ENCODE results near the gene ADAMTSL2.

The ADAMTSL2 gene

DNA sequence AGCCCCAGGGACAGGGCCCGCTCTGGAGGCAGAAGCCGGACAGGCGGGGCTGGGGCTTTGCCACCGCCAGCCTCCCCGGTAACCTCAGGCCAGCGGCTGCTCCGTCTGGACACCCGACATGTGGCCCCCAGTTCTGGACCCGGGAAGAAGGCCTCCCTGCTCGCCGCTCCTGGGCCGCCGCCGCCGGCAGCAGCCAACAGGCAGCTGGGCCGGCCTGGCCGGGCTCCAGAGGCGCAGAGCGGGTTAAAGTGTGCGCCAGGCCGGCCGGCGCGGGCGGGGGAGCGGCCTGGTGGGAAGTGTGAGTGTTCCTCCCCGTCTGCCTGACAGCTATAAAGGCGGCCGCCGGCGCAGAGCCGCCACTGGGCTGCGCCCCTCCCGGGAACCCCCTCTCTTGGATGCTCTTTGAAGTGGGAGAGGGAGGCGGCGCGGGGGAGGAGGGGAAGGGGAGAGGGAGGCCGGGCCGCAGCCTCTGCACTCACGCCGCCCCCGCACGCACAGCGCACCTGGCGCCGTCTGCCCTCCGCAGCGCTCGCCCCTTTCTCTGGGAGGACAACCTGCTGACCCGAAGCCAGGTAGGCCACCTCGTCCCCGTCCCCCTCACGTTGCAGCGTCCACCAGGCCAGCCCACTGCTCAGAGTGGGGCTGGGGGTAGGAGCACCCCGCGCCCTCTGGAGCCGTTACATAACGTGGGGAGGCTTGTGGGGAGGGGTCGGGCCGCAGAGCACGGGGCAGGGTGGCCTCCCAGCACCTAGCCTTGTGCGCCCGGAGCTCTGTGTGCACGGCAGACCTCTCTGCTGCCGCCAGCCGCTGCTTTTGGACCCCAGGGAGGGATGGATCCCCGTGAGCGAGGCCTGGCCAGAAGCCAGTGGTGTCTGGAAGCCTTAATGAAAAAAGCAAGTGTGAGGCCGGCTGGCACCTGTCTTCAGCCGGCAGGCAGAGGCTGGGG, at the start of gene ADAMTSL2:
TSS of gene ADAMTSL2 (plus strand) at position 359 of the 946 bp plus-strand sequence. CDS start 2,009 bp downstream, outside the sequence.
- DNase-seq: peak; percentile 58

DNA sequence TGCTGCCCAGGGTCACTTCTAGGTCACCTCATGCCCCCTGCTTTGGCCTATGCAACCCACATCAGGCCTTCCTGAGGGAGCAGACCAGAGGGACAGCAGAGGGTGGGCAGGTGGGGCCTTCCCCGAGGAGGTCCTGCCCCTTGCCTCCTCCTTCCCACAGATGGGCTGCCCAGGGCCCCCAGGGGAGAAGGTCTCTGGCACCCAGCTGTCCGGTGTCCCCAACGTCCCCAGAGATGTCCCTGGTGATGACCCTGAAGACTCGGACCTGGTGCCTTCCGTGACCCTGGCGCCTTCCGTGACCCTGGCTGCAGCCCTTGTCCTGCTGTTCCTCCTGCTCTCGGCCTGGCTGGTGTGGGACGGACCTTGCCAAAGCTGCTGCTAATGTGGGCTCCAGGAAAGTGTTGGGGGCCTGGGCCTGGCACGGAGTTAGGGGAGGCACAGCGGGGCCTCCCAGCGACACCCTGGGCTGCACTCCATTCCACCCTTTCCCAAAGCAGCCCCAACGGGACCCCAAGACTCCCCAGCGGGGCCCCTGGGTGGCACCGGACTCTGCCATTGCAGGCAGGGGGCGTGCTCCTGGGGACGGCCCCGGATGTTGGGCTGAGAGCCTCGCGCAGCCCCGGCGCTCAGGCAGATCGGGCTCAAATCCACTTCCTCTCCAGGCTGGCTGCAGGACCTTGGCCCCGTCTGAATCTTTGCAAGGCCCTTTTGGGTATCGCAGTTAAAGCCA, 48.8 kb upstream of the ADAMTSL2 start:
- DNase-seq: no peak

DNA sequence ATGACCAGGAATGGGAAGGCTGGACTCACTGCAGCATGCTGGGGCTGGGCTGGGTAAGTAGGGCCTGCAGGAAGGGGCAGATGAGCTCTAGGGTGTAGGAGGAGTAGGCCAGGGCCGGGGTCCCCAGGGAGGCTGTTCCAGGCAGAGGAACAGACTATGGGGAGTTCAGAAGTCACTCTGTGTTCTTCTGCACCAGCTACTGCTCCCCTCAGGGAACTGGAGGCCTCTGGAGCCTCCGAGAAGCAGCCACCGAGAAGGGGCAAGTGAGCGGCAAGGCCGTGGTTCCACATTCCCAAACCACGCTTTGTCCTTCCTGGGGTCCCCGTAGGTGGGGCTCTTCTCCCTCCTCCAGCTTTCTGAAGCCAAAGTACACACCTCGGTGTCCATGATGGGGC, 47.2 kb upstream of the ADAMTSL2 start:
- DNase-seq: no peak

DNA sequence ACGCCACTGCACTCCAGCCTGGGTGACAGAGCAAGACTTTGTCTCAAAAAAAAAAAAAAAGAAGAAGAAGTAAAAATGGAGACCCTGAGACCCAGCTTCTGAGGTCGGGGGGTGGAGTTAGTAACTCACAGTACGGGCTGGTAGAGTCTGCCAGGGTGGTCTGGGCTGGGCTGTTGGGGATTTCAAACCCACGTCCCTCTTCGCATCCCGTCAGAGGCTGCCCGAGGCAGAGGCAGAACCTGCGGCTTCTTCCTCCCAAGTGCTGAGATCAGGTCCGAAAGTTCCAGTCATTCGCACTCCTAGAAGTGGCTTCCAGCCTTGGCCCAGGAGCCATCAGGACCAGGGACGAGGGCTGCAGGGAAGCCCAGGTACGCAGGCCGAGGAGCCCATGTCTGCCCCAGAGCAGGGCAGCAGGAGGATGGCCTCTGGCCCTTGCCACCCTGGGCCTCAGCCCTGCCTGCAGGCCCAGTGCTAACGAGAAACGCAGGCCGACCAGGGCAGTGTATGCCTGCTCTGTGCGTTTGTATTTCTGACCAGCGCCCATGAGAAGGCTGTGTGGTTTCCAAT, 45.7 kb upstream of the ADAMTSL2 start:
- no peak for DNase-seq

DNA sequence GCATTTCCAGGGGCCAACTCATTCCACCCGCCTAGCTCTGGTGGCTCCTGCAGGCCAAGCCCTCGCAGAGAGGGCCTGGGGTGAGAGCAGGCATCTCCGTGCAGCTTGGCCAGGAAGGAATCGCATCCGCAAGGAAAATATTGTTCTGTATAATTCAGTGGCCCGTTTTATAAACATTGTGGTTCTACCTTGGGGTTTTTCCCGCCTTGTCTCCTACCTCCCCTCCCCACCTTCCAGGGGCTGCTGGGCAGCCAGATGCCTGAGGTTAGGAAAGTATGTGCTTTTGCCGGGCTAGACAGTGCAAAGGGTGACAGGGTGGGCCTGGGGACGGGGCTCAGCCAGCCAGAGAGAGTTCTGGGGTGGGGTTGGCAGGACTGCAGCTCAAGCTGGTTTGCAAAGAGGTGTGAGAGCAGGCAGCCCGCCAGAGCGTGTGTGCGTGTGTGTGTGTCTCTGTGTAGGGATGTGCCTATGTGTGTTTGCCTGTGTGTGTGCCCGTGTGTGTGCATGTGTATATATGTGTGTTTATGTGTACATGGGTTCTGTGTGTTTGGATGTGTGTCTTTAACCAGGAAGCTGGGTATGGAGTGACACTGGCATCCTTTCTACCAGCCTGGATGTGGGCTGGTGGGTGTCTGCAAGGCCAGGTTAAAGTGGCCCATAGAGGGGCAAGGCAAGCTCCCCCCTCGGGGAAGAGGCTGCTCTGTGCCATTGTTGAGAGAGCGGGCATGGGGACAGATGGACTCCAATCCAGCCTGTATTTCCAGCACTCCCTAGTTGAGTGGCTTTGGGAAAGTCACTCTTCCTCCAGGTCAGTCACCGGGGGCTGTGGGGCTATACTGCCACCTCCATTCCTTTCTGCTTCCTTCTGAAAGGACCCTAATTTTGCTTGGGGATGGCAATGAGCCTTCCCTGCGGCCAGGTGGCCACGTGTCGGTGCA, 45.0 kb upstream of the ADAMTSL2 start:
- no peak for DNase-seq

DNA sequence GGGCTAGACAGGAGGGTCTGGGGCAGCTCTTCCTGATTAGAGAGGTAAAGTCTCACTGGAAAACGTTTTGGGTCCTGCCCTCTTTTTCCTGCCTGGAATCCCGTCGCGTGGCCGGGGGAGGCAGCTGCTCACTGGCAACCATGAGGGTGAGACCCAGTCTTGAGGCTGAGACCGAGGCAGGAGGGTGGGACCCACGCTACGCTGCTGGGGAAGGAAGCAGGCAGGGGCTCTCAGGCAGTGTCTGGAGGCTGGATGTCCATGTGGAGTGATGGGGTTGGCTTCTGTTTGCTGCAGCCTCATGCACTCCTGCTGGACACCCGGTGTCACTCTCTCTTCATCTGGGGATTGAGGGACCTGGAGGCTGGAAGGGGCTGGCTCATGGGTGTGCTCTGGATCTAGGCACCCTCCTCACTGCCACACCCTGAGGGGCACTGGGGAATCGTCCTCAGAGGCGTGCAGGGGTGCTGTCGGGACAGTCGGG, 44.3 kb upstream of the ADAMTSL2 start:
- DNase-seq: no peak

DNA sequence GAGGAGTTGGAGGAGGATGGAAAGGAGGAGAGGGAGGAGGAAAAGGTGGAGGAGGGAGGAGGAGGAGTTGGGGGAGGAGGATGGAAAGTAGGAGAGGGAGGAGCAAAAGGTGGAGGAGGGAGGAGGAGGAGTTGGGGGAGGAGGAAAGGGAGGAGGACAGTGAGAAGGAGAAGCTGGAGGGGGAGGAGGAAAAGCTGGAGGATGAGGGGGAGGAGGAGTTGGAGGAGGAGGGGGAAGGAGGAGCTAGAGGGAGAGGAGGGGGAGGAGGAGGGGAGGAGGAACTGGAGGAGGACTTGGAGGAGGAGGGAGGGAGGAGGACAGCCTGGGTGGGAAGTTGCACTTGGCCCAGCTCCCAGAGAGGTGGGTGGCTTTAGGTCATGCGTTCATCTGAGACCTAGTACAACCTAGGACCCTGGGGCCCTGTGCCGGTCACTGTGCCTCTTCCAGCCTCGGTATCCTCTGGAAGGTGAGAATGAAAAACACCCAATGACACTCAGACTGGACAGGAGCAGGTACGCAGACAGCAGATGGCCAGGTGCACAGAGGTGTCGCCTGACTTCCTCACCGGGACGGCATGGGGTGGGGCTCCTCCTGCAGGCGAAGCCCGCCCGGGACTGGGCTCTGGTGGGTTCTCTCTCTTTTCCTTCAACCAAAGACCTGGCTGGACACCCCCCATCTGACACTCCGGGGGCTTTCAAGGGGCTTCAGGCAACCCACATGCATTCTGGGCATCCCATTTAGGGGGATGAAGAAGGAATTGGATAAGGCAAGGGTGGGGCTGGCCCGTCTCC, 43.4 kb upstream of the ADAMTSL2 start:
- DNase-seq: no peak

DNA sequence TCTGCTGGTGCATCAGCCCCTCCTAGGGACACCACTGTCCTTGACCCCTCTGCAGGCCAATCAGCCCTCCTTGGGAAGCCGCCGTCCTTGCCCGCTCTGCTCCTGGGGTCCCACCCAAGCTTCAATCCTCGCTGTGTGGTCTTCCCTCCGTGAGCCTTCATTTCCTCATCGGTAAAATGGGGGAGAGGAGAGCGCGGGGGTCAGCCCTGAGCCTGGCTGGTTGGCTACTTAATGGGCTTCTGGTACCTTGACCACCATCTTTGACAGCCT, 42.9 kb upstream of the ADAMTSL2 start:
- no peak for DNase-seq

DNA sequence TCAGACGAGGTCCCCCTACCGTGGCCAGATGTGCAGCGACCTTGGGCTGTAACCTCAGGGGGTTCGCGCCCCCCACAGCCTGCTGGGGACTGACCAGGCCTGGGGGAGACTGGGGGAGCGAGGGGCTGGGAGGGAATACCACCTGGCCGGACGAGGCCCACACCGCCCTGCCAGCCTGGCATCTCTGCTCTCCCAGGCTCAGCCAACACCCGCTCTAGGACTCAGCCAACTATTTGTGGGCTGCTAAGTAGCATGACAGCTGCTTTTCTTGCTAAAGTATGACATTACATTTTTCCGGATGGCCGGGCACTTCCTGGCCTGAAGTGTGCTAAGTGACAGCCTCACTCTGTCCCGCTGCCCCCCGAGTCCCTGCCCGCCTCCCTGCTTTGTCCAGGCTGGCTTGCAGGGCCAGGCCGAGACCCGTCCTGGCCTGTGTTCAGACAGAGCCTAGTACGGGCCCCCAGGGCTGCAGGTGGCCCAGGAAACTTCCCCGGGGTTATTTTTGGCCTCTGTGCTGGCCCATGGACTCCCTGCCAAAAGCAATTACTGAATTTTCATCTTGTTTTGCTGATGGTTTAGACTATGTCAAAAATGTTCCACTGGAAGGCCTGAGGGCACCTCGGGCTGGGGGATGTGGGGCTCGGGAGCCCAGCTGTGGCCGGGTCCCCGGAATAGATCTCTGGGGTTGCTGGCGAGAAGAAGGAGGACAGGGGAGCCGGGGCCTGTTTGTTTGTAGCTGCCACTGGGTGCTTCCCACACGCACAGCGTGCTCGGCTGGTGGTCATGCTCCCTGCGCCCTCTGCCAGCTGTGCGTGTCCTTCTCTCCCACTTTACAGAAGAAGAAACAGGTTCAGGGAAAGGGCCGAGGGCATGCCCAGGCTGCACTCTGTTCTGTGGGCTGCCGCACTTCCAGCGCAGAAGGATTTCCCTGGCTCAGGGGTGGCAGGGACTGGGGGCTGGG, 42.2 kb upstream of the ADAMTSL2 start:
- no peak for DNase-seq

DNA sequence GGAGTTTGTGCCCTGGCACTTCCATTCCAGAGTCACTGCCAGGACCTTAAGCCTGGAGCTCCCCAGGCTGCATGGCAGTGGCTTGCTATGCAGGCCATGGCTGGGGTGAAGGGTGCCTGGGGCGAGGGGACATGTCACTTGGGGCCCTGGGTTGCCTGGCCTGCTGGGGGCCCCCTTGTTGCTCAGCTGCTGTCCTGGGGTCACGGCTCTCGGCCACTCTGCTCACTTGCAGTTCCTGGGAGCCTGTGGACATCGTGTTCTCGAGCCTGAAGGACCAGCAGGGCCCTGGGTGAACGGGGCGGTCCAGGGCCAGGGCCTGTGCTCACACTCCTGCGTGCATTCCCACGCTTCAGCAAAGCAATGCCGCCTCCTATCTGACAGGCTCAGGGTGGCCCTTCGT, 41.1 kb upstream of the ADAMTSL2 start:
- DNase-seq: no peak

DNA sequence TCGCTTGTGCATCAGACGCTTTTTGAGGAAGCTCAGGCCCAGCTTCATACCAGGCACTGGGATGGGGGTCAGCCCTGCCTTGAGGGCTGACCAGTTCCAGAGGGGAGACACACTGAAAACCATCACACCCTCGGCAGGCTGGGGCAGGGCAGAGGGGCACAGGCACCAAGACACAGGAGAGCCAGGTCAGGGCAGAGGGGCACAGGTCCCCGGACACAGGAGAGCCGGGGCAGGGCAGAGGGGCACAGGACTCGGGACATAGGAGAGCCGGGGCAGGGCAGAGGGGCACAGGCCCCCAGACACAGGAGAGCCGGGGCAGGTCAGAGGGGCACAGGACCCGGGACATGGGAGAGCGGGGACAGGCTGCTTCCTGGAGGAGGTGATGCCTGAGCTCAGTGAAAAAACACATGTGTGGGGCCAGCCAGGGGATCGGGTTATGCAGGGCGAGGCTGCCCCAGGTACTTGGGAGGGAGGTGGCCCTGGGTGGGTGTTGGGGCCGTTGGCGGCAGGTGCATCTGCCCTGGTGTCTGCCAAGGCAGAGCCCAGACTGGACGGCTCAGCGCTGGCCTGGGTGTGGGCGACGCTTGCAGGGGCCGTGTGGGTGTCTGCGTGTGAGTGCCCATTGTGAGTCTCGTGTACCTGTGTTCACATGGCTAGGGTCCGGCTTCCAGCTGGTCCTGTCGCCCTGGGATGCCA, 40.5 kb upstream of the ADAMTSL2 start:
- no peak for DNase-seq

DNA sequence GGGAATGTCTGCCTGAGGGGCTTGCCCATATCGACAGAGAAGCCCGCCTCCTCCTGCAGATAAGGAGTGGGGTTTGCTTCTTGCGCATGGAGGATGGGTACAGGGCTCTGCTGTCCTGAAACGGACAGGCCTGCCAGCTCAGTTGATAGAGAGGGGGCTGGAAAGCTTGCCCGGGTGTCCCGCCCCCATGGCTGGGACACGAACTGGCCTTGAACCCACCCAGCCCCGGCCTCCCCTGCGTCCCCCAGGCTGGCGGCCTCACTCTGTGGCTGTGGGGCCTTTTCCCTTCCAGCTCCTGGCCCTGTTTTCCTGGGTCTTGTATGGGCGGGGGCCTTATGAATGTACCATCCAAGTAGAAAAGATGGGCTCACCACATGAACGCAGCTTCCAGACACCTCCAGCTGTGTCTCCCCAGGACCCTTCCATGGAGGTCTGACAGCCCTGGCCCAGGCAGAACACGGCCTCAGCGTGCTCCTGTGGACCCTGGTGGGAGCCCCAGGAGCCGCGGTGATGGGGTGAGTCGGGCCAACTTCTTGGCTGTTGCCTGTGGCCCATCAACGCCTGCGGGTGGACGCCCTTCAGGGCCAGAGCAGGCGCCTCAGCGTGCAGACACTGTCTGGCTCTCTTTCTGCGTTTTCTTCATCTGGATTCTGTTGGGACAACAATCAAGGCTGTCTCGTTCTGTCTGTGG, 39.7 kb upstream of the ADAMTSL2 start:
- DNase-seq: no peak

DNA sequence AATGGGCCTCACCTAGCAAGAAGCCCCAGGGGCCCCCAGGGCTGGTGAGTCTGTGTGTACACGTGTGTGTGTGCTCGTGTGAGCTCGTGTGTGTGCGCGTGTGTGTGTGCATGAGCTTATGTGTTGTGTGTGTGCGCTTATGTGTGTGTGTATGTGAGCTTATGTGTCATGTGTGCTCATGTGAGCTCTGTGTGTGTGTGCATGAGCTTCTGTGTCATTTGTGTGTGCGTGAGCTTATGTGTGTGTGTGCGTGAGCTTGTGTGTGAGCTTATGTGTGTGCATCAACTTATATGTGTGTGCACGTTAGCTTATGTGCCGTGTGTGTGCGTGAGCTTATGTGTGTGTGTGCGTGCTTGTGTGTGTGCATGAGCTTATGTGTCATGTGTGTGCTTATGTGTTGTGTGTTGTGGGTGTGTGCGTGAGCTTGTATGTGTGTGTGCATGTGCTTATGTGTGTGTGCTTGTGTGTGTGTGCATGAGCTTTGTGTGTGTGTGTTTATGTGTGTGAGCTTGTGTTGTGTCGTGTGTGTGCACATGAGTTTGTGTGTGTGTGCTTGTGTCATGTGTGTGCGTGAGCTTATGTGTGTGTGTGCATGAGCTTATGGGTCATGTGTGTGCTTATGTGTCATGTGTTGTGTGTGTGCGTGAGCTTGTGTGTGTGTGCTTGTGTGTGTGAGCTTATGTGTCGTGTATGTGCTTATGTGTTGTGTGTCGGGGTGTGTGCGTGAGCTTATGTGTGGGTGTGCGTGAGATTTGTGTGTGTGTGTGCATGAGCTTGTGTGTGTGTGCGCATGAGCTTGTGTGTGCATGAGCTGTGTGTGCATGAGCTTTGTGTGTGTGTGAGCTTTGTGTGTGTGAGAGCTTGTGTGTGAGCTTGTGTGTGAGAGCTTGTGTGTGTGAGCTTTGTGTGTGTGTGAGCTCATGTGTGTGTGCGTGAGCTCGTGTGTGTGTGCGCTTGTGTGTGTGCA, 38.9 kb upstream of the ADAMTSL2 start:
- DNase-seq: no peak

DNA sequence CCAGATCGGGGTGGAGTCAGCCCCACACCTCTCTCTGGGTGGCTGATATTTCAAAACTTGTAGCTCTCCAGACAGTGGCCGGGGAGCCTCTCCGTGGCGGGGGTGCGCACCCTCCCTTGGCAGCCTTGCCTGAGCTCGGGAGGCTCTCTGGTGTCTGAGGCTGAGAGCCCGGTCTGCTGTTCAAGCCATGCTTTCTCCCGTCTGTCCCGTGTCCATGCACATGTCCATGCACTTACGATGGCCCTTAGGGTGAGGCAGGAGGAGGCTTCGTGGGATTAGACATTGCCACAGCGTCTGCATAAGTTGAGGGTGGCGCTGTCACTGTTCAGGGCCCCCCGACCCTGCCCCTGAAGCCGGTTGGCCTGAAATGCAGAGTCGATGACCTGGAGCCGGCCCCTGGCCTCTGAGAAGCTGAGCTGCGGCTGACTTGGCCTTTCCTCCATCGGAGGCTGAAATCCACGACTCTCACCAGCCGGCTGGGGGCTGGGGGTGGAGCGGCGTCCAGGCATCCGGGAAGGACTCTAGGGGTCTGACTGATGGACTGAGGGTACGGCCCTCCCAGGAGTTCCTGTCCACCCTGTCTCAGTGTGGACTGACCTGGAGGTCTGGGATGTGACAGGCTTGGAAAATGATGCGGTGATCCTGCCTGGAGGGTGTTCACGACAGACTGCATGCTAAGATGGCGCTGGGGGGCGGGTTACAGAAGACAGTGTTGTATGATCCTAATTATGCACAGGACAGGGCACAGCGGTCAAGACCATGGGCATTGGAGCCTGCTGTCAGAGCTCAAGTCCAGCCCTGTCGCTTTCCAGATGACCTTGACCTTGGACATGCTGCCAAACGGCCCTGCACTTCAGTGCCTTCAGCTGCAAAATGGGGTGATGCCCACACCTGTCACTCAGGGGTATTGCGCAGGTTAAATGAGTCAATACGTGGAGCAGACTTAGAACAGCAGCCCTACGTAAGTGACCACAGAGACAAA, 37.4 kb upstream of the ADAMTSL2 start:
- DNase-seq: no peak

DNA sequence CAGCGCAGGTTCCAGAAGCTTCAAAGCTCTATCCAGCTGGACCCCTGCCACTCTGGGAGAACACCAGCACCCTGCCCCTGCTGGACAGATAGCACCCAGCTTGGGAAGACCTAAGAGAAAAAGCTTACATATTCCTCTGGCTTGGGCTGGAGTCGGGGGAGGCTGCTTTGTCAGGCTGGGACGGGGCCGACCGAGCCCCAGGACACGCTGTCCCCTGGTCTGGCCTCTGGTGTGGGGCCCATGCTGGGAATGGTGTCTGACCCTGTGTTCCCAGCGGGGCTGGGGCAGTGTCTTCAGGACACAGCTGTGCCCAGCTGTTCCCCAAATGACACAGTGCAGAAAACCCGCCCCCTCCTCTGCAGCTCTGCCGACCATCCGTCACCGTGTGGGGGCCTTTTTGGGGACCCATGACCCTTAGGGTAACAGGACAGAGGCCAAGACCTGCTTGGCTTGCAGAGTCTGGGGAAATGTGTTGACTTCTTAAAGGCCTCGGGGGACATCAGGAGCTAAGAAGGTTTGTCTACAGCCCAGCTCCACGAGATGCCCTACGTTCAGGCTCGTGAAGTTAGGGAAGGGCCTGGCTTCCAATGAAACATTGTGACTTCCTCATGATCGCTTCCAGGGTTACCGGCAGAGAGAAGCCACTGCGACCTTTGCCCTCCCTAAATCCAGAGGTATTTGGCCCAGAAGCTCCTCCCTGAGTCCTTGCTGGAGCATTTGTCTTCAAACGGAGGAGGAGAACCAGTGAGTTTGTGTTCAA, 35.2 kb upstream of the ADAMTSL2 start:
- DNase-seq: no peak

DNA sequence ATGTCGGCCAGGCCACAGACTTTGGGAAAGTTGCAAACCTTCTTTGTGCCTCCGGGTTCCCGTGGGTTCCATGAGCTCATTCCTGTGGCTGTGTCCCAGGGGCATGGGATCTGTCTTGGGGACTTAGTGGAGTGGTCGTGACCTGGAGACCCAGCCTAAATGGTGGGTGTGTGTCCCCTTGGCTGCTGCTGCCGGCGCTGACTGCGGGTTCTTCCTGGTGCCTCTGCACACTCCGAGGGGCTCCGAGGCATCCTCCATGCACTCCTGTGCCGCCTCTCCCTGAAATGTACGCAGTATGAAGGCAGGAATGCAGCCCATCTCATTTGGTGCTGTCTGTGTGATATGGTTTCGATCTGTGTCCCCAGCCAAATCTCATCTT, 34.6 kb upstream of the ADAMTSL2 start:
- no peak for DNase-seq
